Type B pancreatic cell (in vitro differentiated cells): Measurements from ENCODE around the gene B4GALNT4. TPM values are rescaled to one million over a fixed set of nuclear protein-coding genes. Genes with fewer than 3 reads are reported as not detected.
"Not testable (repeated sequence)": the region's sequence is repeated elsewhere in the genome, so short reads cannot be mapped to it uniquely, and the experiment has no call there.

ENCODE experiments used
- DNase-seq: peaks from one replicate; pipeline ENCODE4 v3.0.0; 2021; ENCODE audit warnings: mixed read lengths; ENCODE audit not compliant: unreplicated experiment; ENCODE audit errors: extremely low spot score
- H3K27ac Mint-ChIP-seq: 2 replicates; pipeline ENCODE4 v1.8.0; 2021; ENCODE audit warnings: mild to moderate bottlenecking, mixed read lengths
- H3K27me3 Mint-ChIP-seq: 2 replicates; pipeline ENCODE4 v1.8.0; 2021; ENCODE audit warnings: mixed read lengths
- H3K36me3 Mint-ChIP-seq: 2 replicates; pipeline ENCODE4 v1.8.0; 2021; ENCODE audit warnings: mixed read lengths
- H3K4me1 Mint-ChIP-seq: one replicate; pipeline ENCODE4 v1.8.0; 2021; ENCODE audit warnings: mixed read lengths; ENCODE audit not compliant: unreplicated experiment
- H3K4me3 Mint-ChIP-seq: 2 replicates; pipeline ENCODE4 v1.8.0; 2021; ENCODE audit warnings: mild to moderate bottlenecking, mixed read lengths
- H3K9me3 Mint-ChIP-seq: 2 replicates; pipeline ENCODE4 v1.8.0; 2021; ENCODE audit warnings: mixed read lengths
- total RNA-seq: library from RNA; stranded (reverse); gene quantifications from 2 replicates; pipeline ENCODE4 v1.2.1, GENCODE V29; 2021; ENCODE audit warnings: low replicate concordance
- TF ChIP-seq, protein P1 (sequence below): fragments of 200-600 bp; sonication (generic); conservative IDR thresholded peaks from 2 replicates; pipeline ENCODE4 v1.5.0; 2021; ENCODE audit warnings: antibody characterized with exemption, mild to moderate bottlenecking

B4GALNT4 gene
- total RNA-seq, 1 donor from 2014 or later: 185 TPM

DNA sequence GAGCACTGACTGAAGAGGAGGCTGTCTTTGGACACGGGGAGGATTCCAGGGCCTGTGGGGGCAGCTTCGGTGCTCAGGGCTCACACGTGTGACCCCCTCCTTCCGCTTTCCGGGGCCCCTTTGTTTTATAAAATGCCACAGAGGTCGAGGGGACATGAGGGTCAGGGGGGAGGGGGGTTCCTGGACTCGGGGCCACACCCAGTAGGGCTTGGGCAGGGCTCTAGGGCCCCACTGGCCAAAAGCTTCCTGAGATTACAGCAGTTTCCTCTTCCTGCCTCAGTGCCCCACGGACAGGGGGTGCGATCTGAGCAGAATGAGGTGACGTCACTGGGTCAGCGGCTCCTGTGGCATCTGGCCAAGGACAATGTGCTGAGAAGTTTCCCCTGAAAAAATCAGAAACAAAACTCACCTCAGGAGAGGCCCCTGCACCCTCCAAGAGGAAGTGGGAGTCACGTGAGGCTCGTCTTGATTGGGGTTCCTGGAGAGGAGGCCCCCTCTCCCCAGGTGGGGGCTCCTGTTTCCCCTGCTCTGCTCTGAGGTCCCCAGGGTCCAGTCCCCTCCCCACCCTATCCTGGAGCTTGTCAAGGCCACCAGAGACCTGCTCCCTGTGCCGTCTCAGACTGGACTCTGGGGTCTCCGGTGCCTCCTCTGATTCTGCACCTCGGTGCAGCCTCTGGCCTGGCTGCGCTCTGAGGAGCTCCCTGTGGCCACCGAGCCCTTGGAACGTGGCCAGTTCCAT, 42.3 kb upstream of the B4GALNT4 start:
- Mint-ChIP-seq H3K4me3 (no peak overlapping the region), H3K36me3 (no peaks in the 10 kb centered on the region), H3K27me3 (no peaks in the 10 kb centered on the region), H3K4me1 (peaks cover 33% of the 10 kb centered on the region), H3K9me3 (peaks cover 6% of the 10 kb centered on the region), H3K27ac (no peak overlapping the region)
- TF ChIP-seq, protein P1, sequence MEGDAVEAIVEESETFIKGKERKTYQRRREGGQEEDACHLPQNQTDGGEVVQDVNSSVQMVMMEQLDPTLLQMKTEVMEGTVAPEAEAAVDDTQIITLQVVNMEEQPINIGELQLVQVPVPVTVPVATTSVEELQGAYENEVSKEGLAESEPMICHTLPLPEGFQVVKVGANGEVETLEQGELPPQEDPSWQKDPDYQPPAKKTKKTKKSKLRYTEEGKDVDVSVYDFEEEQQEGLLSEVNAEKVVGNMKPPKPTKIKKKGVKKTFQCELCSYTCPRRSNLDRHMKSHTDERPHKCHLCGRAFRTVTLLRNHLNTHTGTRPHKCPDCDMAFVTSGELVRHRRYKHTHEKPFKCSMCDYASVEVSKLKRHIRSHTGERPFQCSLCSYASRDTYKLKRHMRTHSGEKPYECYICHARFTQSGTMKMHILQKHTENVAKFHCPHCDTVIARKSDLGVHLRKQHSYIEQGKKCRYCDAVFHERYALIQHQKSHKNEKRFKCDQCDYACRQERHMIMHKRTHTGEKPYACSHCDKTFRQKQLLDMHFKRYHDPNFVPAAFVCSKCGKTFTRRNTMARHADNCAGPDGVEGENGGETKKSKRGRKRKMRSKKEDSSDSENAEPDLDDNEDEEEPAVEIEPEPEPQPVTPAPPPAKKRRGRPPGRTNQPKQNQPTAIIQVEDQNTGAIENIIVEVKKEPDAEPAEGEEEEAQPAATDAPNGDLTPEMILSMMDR: no peak
- DNase-seq: no peak

DNA sequence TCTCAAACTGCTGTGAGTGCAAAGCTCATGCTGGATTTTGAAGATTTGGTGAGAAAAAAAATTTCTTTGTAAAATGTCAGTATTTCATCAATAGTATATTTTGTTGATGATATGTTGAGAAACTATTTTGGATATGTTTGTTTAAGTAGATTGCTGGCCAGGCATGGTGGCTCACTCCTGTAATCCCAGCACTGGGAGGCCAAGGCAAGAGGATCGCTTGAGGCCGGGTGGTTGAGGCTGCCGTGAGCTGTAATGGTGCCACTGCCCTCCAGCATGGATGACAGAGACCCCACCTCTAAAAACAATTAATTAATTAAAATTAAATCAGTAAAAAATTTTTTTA, 41.7 kb upstream of the B4GALNT4 start:
- no peaks in the 10 kb centered on the region for H3K36me3 Mint-ChIP-seq
- no peak overlapping the region for H3K27ac Mint-ChIP-seq
- H3K4me1 Mint-ChIP-seq: peaks cover 33% of the 10 kb centered on the region
- no peaks in the 10 kb centered on the region for H3K27me3 Mint-ChIP-seq
- H3K9me3 Mint-ChIP-seq: peaks cover 6% of the 10 kb centered on the region
- TF ChIP-seq, protein P1: no peak
- no peak for DNase-seq
- H3K4me3 Mint-ChIP-seq: no peak overlapping the region

DNA sequence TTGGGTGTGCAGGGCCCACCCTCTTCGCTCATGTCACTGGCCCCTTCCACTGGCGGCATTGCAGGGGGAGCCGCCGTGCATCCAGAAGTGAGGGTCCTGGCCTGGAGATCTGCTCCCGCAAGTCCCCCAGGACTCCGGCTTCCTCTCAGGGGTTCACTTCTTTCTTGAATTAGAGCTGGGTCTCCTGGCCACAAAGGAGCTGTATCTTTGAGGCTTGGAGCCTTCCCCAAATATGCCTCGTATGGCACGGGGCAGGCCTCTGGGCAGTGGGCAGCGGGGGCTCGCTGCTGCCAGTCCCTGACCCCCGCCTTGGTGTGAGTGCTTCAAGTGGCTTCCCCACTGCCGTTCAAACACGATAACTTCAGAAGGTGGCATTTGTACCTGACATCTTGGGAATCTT, 41.3 kb upstream of the B4GALNT4 start:
- Mint-ChIP-seq H3K27ac (no peak overlapping the region), H3K9me3 (peaks cover 6% of the 10 kb centered on the region), H3K4me3 (no peak overlapping the region), H3K4me1 (peaks cover 33% of the 10 kb centered on the region), H3K27me3 (no peaks in the 10 kb centered on the region), H3K36me3 (no peaks in the 10 kb centered on the region)
- TF ChIP-seq, protein P1: no peak
- DNase-seq: no peak

DNA sequence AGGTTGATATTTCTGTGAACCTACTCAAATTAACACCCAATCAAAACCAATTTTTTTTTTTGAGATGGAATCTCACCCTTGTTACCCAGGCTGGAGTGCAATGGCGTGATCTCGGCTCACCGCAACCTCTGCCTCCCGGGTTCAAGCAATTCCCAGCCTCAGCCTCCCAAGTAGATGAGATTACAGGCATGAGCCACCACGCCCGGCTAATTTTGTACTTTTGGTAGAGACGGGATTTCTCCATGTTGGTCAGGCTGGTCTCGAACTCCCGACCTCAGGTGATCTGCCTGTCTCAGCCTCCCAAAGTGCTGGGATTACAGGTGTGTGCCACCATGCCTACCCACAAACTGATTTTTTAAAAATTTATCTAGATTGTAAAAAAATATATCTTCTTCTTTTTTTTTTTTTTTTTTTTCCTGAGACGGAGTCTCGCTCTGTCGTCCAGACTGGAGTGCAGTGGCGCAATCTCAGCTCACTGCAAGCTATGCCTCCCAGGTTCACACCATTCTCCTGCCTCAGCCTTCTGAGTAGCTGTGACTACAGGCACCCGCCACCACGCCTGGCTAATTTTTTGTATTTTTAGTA, 40.7 kb upstream of the B4GALNT4 start:
- H3K4me3 Mint-ChIP-seq, H3K36me3 Mint-ChIP-seq, H3K9me3 Mint-ChIP-seq, H3K27me3 Mint-ChIP-seq, DNase-seq, H3K27ac Mint-ChIP-seq: not testable (repeated sequence)
- H3K4me1 Mint-ChIP-seq: peaks cover 35% of the 10 kb centered on the region

DNA sequence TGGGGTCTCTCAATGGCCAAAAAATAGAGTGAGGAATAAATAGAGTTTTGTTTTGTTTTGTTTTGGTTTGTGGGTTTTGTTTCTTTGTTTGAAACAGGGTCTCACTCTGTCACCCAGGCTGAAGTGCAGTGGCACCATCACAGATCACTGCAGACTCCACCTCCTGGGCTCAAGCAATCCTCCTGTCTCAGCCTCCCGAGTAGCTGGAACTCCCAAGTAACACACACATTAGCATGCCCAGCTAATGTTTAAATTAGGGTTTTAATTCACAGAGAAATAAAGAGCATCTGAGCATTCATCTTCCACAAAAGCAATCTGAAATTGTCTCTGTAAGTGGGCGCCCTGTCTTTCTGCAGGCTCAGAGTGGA, 39.4 kb upstream of the B4GALNT4 start:
- Mint-ChIP-seq H3K36me3 (no peaks in the 10 kb centered on the region), H3K9me3 (peaks cover 6% of the 10 kb centered on the region), H3K4me3 (no peak overlapping the region), H3K27me3 (no peaks in the 10 kb centered on the region), H3K27ac (no peak overlapping the region), H3K4me1 (peaks cover 38% of the 10 kb centered on the region)
- TF ChIP-seq, protein P1: no peak
- DNase-seq: no peak

DNA sequence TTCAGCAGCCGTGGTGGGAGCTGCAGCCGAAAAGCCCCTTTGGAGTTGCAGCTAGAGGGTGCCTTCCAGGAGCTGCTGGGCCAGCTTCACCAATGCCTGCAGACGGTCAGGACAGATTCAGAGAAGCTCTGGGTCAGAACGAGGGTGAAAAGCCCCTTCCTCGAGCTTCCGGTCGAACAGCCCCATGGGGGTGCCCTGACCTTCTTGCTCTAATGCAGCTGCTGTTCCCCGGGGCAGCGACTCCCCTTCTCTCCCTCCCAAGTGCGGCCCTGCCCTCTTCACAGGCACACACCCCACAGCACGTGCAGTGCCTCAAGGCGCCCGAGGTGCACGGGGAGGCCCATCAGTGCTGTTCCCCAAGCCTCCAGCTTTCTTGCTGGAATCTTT, 39.0 kb upstream of the B4GALNT4 start:
- Mint-ChIP-seq H3K9me3 (peaks cover 6% of the 10 kb centered on the region), H3K4me3 (no peak overlapping the region), H3K27ac (no peak overlapping the region), H3K4me1 (peaks cover 37% of the 10 kb centered on the region), H3K36me3 (no peaks in the 10 kb centered on the region), H3K27me3 (no peaks in the 10 kb centered on the region)
- no peak for DNase-seq
- TF ChIP-seq, protein P1: no peak
